ENCODE measurements around the gene TUBG2. TPM values are rescaled to one million over a fixed set of nuclear protein-coding genes. Genes with fewer than 3 reads are reported as not detected.

TUBG2 gene
- total RNA-seq, 1 donor from 2014 or later: 44.7 TPM

GRCh38 chr17:42706732-42707131 is 47.6 kb downstream of the TUBG2 start:
- no peaks in the 10 kb centered on the region for H3K9me3 ChIP-seq
- DNase-seq (ENCODE audit: extremely low spot score in 2 of 2): no peak
- intact Hi-C loops (cut with DNase I): loop anchor here (10.0 kb wide), 1 partner anchor 108 kb away; no protein-coding TSS in a partner anchor
- no peaks in the 10 kb centered on the region for H3K4me1 ChIP-seq
- peaks cover 7 to 100% of the 10 kb centered on the region in 2 donors for H3K36me3 ChIP-seq
- no peak overlapping the region for H3K27ac ChIP-seq
- no peak overlapping the region for H3K4me3 ChIP-seq
- no peaks in the 10 kb centered on the region for H3K27me3 ChIP-seq
- TF ChIP-seq CTCF (IDR thresholded peaks at IDR 0.05) (no peak), POLR2A (IDR thresholded peaks at IDR 0.05) (no peak), POLR2AphosphoS5 (IDR thresholded peaks at IDR 0.05; ENCODE audit: insufficient read depth in 1 of 2, low read depth in 1 of 2) (no peak)

GRCh38 chr17:42708588-42708987 is 49.5 kb downstream of the TUBG2 start:
- Histone ChIP-seq H3K4me3 (no peak overlapping the region), H3K4me1 (no peaks in the 10 kb centered on the region), H3K27ac (no peak overlapping the region), H3K27me3 (no peaks in the 10 kb centered on the region), H3K36me3 (peaks cover 13 to 100% of the 10 kb centered on the region in 2 donors), H3K9me3 (no peaks in the 10 kb centered on the region)
- intact Hi-C loops (cut with DNase I): loop anchor here (10.0 kb wide), 1 partner anchor 106 kb away; no protein-coding TSS in a partner anchor
- TF ChIP-seq CTCF (IDR thresholded peaks at IDR 0.05): no peak
- no peak for TF ChIP-seq POLR2AphosphoS5 (IDR thresholded peaks at IDR 0.05; ENCODE audit: insufficient read depth in 1 of 2, low read depth in 1 of 2)
- no peak for TF ChIP-seq POLR2A (IDR thresholded peaks at IDR 0.05)
- DNase-seq (ENCODE audit: extremely low spot score in 2 of 2): no peak

- H3K27ac ChIP-seq: no peak overlapping the region
- H3K4me1 ChIP-seq: no peaks in the 10 kb centered on the region
- no peaks in the 10 kb centered on the region for H3K27me3 ChIP-seq
- peaks cover 10 to 98% of the 10 kb centered on the region in 2 donors for H3K36me3 ChIP-seq
- H3K9me3 ChIP-seq: no peaks in the 10 kb centered on the region
- no peak overlapping the region for H3K4me3 ChIP-seq
- no peak for DNase-seq (ENCODE audit: extremely low spot score in 2 of 2)
- intact Hi-C loops (cut with DNase I): loop anchor here (10.0 kb wide), 1 partner anchor 105 kb away; no protein-coding TSS in a partner anchor
- no peak for TF ChIP-seq CTCF (IDR thresholded peaks at IDR 0.05)
- TF ChIP-seq POLR2AphosphoS5 (IDR thresholded peaks at IDR 0.05; ENCODE audit: insufficient read depth in 1 of 2, low read depth in 1 of 2): no peak
- TF ChIP-seq POLR2A (IDR thresholded peaks at IDR 0.05): no peak
Measured at GRCh38 chr17:42709561-42709960, 50.5 kb downstream of the TUBG2 start.

Small RNAs within 50 kb of the gene (microRNA-seq; reads per million reads assigned to microRNA genes)
- not detected for gene MIR6780A (ENCODE audit: borderline number of aligned reads, borderline replicate concordance)

Small RNAs within 50 kb of the gene (small RNA-seq; reads per million reads assigned to genes)
- gene MIR6780A: not detected

Other genes with a start within 250 kb of the TUBG2 start
- gene CAVIN1, start 236.0 kb upstream of the TUBG2 start, total RNA-seq: 268 TPM
- 72.4 TPM for gene ATP6V0A1, start 200.4 kb upstream of the TUBG2 start, total RNA-seq
- gene NAGLU, start 123.0 kb upstream of the TUBG2 start, total RNA-seq: 24.6 TPM
- gene HSD17B1, start 106.4 kb upstream of the TUBG2 start, total RNA-seq: 2.0 TPM
- gene COASY, start 97.1 kb upstream of the TUBG2 start, total RNA-seq: 24.8 TPM
- 33.9 TPM for gene MLX, start 92.2 kb upstream of the TUBG2 start, total RNA-seq
- 0.98 TPM for gene PSMC3IP, start 81.6 kb upstream of the TUBG2 start, total RNA-seq
- 75.4 TPM for gene RETREG3, start 49.9 kb upstream of the TUBG2 start, total RNA-seq
- gene TUBG1, start 49.6 kb upstream of the TUBG2 start, total RNA-seq: 33.9 TPM
- gene PLEKHH3, start 17.7 kb downstream of the TUBG2 start, total RNA-seq: 44.9 TPM
- 3.2 TPM for gene CCR10, start 22.6 kb downstream of the TUBG2 start, total RNA-seq
- 5.9 TPM for gene CNTNAP1, start 23.2 kb downstream of the TUBG2 start, total RNA-seq
- 73.7 TPM for gene EZH1, start 85.8 kb downstream of the TUBG2 start, total RNA-seq
- gene RAMP2, start 101.9 kb downstream of the TUBG2 start, total RNA-seq: 27.3 TPM
- gene VPS25, start 114.2 kb downstream of the TUBG2 start, total RNA-seq: 28.2 TPM
- 1.2 TPM for gene WNK4, start 121.3 kb downstream of the TUBG2 start, total RNA-seq
- 89.4 TPM for gene COA3, start 139.4 kb downstream of the TUBG2 start, total RNA-seq
- not detected for gene CNTD1, start 139.6 kb downstream of the TUBG2 start, total RNA-seq
- 111 TPM for gene BECN1, start 165.0 kb downstream of the TUBG2 start, total RNA-seq
- gene PSME3, start 174.1 kb downstream of the TUBG2 start, total RNA-seq: 70.0 TPM
- 2.2 TPM for gene AOC2, start 185.3 kb downstream of the TUBG2 start, total RNA-seq
- gene AOC3, start 191.9 kb downstream of the TUBG2 start, total RNA-seq: 31.7 TPM
- not detected for gene G6PC1, start 241.5 kb downstream of the TUBG2 start, total RNA-seq